ENCODE measurements around the gene ARHGAP20. TPM values are rescaled to one million over a fixed set of nuclear protein-coding genes. Genes with fewer than 3 reads are reported as not detected.

Gene ARHGAP20
- total RNA-seq, 1 experiment from 2014 or later, result not detected

DNA sequence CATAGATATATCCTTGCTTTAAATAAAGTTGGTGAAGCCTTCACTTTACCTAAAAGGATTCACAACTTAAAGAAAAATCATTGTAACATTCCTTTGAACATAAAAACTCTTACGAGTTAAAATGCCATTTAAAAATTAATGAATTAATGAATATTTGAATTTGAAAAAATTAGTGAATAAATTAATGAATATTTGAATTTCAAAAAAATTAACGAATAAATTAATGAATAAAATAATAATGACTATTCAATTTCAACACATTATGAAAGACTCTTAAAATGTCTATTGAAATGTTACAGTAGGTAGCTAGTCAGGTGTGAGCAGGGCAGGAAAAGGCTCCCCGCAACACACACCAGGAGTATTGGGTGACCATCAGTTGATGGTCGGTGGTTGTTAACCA, 22.9 kb downstream of the ARHGAP20 start:
- BruUV-seq (replicated peaks), result no TSS peak
- Histone ChIP-seq H3K4me2 (ENCODE audit: low read length) (no peak overlapping the region), H3K9me2 (replicated peaks; ENCODE audit: low read length) (no peaks in the 10 kb centered on the region), H3K27me3 (ENCODE audit: low read length) (peaks cover 62% of the 10 kb centered on the region), H3K79me2 (ENCODE audit: low read length) (no peaks in the 10 kb centered on the region), H3K4me3 (ENCODE audit: low read length) (no peak overlapping the region), H3K36me3 (ENCODE audit: low read depth, low read length) (no peaks in the 10 kb centered on the region), H3K4me1 (ENCODE audit: insufficient read depth, low read length) (no peaks in the 10 kb centered on the region), H3K9me3 (ENCODE audit: low read length) (no peaks in the 10 kb centered on the region), H3K9ac (ENCODE audit: low read length) (no peak overlapping the region), H3K27ac (ENCODE audit: low read length) (no peak overlapping the region), H2AFZ (ENCODE audit: low read length) (no peak overlapping the region), H3F3A (ENCODE audit: low read length, unreplicated experiment) (no peaks in the 10 kb centered on the region), H4K20me1 (ENCODE audit: low read length) (no peaks in the 10 kb centered on the region)
- DNase-seq, result no peak
- ChIA-PET POLR2A (ENCODE audit: unreplicated experiment) (no interaction called here), CTCF (no interaction called here)
- ATAC-seq, result no peak
- no peak for TF ChIP-seq EZH2phosphoT487 (IDR thresholded peaks at IDR 0.05; ENCODE audit: borderline replicate concordance, low read length)
- no peak for TF ChIP-seq EZH2 (IDR thresholded peaks at IDR 0.05; ENCODE audit: low read length, unreplicated experiment)
- TF ChIP-seq, protein P1, sequence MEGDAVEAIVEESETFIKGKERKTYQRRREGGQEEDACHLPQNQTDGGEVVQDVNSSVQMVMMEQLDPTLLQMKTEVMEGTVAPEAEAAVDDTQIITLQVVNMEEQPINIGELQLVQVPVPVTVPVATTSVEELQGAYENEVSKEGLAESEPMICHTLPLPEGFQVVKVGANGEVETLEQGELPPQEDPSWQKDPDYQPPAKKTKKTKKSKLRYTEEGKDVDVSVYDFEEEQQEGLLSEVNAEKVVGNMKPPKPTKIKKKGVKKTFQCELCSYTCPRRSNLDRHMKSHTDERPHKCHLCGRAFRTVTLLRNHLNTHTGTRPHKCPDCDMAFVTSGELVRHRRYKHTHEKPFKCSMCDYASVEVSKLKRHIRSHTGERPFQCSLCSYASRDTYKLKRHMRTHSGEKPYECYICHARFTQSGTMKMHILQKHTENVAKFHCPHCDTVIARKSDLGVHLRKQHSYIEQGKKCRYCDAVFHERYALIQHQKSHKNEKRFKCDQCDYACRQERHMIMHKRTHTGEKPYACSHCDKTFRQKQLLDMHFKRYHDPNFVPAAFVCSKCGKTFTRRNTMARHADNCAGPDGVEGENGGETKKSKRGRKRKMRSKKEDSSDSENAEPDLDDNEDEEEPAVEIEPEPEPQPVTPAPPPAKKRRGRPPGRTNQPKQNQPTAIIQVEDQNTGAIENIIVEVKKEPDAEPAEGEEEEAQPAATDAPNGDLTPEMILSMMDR (conservative IDR thresholded peaks at IDR 0.05; ENCODE audit: low read depth, low read length), result no peak
- intact Hi-C loops (cut with micrococcal nuclease), result no loop called here

DNA sequence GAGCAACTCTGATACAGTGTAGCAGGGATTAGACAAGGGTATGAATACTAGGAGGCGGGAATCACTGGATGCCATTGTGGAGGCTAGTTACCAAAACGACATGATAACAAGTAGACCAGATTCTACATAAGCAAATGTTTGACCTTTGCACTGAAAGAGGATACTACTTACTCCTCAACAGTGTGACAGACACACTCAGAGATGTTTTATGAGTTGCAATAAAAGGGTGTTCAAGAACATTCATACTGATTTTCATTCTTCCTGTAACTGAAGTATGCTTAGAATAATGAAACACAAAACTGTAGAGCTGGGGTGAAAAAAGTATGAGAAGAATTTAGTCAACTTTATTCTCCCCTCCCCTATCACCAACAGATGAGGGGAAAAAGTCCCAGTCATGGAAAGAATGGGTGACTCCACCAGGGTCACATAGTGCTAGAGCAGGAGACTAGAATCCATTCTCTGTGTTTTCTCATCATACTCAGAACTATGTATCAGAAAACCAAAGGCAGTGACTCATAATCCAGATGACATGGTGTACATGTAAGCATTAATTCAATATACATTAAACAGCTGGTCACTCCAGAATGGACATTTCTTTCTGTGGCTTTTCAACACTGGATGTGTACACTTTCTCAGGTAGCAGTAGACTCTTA, 32.8 kb downstream of the ARHGAP20 start:
- CTCF ChIA-PET, result no interaction called here
- no peak for TF ChIP-seq EZH2phosphoT487 (IDR thresholded peaks at IDR 0.05; ENCODE audit: borderline replicate concordance, low read length)
- TF ChIP-seq, protein P1 (conservative IDR thresholded peaks at IDR 0.05; ENCODE audit: low read depth, low read length), result no peak
- no peak for TF ChIP-seq EZH2 (IDR thresholded peaks at IDR 0.05; ENCODE audit: low read length, unreplicated experiment)
- Histone ChIP-seq H3K4me1 (ENCODE audit: insufficient read depth, low read length) (no peaks in the 10 kb centered on the region), H3K4me3 (ENCODE audit: low read length) (no peak overlapping the region), H3K27ac (ENCODE audit: low read length) (no peak overlapping the region), H3K27me3 (ENCODE audit: low read length) (peaks cover 13% of the 10 kb centered on the region; the same call in 1 of the 2 replicates), H3K9me3 (ENCODE audit: low read length) (no peaks in the 10 kb centered on the region), H3K4me2 (ENCODE audit: low read length) (no peak overlapping the region), H2AFZ (ENCODE audit: low read length) (no peak overlapping the region), H3K79me2 (ENCODE audit: low read length) (no peaks in the 10 kb centered on the region), H3K9me2 (replicated peaks; ENCODE audit: low read length) (no peaks in the 10 kb centered on the region), H3F3A (ENCODE audit: low read length, unreplicated experiment) (no peaks in the 10 kb centered on the region), H3K36me3 (ENCODE audit: low read depth, low read length) (no peaks in the 10 kb centered on the region), H3K9ac (ENCODE audit: low read length) (no peak overlapping the region), H4K20me1 (ENCODE audit: low read length) (no peaks in the 10 kb centered on the region)
- ATAC-seq, result no peak
- DNase-seq, result no peak
- no TSS peak for BruUV-seq (replicated peaks)
- intact Hi-C loops (cut with micrococcal nuclease), result no loop called here
- POLR2A ChIA-PET (ENCODE audit: unreplicated experiment), result no interaction called here

GRCh38 chr11:110675548-110675947, 36.7 kb downstream of the ARHGAP20 start:
- H3K79me2 ChIP-seq (ENCODE audit: low read length), result no peaks in the 10 kb centered on the region
- H3K27me3 ChIP-seq (ENCODE audit: low read length), result peaks cover 13% of the 10 kb centered on the region
- H3K4me1 ChIP-seq (ENCODE audit: insufficient read depth, low read length), result no peaks in the 10 kb centered on the region
- no peak for DNase-seq
- no peaks in the 10 kb centered on the region for H3K36me3 ChIP-seq (ENCODE audit: low read depth, low read length)
- H3K27ac ChIP-seq (ENCODE audit: low read length), result no peak overlapping the region
- TF ChIP-seq, protein P1 (conservative IDR thresholded peaks at IDR 0.05; ENCODE audit: low read depth, low read length), result no peak
- TF ChIP-seq EZH2phosphoT487 (IDR thresholded peaks at IDR 0.05; ENCODE audit: borderline replicate concordance, low read length), result no peak
- no peak for TF ChIP-seq EZH2 (IDR thresholded peaks at IDR 0.05; ENCODE audit: low read length, unreplicated experiment)
- H3K9ac ChIP-seq (ENCODE audit: low read length), result no peak overlapping the region
- ChIA-PET POLR2A (ENCODE audit: unreplicated experiment) (interaction anchor here (0.7 kb wide), 1 partner anchor 38 kb away, joined by 3 read pairs; no protein-coding TSS in a partner anchor), CTCF (no interaction called here)
- intact Hi-C loops (cut with micrococcal nuclease), result no loop called here
- H3K9me2 ChIP-seq (replicated peaks; ENCODE audit: low read length), result no peaks in the 10 kb centered on the region
- no peaks in the 10 kb centered on the region for H3F3A ChIP-seq (ENCODE audit: low read length, unreplicated experiment)
- no peaks in the 10 kb centered on the region for H4K20me1 ChIP-seq (ENCODE audit: low read length)
- no peak overlapping the region for H3K4me3 ChIP-seq (ENCODE audit: low read length)
- no peak overlapping the region for H2AFZ ChIP-seq (ENCODE audit: low read length)
- no peaks in the 10 kb centered on the region for H3K9me3 ChIP-seq (ENCODE audit: low read length)
- ATAC-seq, result no peak
- H3K4me2 ChIP-seq (ENCODE audit: low read length), result no peak overlapping the region
- BruUV-seq (replicated peaks), result no TSS peak

All from PC-3 (cell line).